MM.1S (cell line): ENCODE results near the gene TTC36.
"Not testable (repeated sequence)": the region's sequence is repeated elsewhere in the genome, so short reads cannot be mapped to it uniquely, and the experiment has no call there.

ENCODE experiments used
- DNase-seq: peaks from one replicate; pipeline ENCODE4 v3.0.0-alpha.2; 2015
- H2AFZ ChIP-seq: fragments of 300-600 bp; sonication (generic); 2 replicates; pipeline ENCODE4 v1.6.0; 2016; ENCODE audit warnings: antibody characterized with exemption, low read length
- H3F3A ChIP-seq: fragments of 300-600 bp; sonication (generic); 2 replicates; pipeline ENCODE4 v1.6.1; 2016; ENCODE audit warnings: mild to moderate bottlenecking, antibody characterized with exemption, low read length, moderate library complexity, mixed read lengths; ENCODE audit not compliant: insufficient read depth
- H3K27ac ChIP-seq: fragments of 300-600 bp; sonication (generic); 2 replicates; pipeline ENCODE4 v1.5.1; 2016; ENCODE audit warnings: mild to moderate bottlenecking, low read length
- H3K27me3 ChIP-seq: fragments of 300-600 bp; sonication (generic); replicated peaks from 2 replicates; pipeline ENCODE4 v1.6.0; 2016; ENCODE audit warnings: low read length; ENCODE audit not compliant: insufficient read depth
- H3K36me3 ChIP-seq: fragments of 300-600 bp; sonication (generic); replicated peaks from 2 replicates; pipeline ENCODE4 v1.6.1; 2016; ENCODE audit warnings: mild to moderate bottlenecking, low read length, mixed read lengths; ENCODE audit not compliant: insufficient read depth
- H3K4me1 ChIP-seq: fragments of 300-600 bp; sonication (generic); 2 replicates; pipeline ENCODE4 v1.6.1; 2016; ENCODE audit warnings: low read length, mixed read lengths
- H3K4me2 ChIP-seq: fragments of 300-600 bp; sonication (generic); 2 replicates; pipeline ENCODE4 v1.6.0; 2016; ENCODE audit warnings: low read depth, low read length
- H3K4me3 ChIP-seq: fragments of 300-600 bp; sonication (generic); 2 replicates; pipeline ENCODE4 v1.5.1; 2016; ENCODE audit warnings: low read length, mixed read lengths
- H3K79me2 ChIP-seq: fragments of 300-600 bp; sonication (generic); 2 replicates; pipeline ENCODE4 v1.6.1; 2016; ENCODE audit warnings: mixed run types, low read length, mixed read lengths
- H3K9ac ChIP-seq: fragments of 300-600 bp; sonication (generic); 2 replicates; pipeline ENCODE4 v1.6.1; 2016; ENCODE audit warnings: low read length, mixed read lengths
- H3K9me2 ChIP-seq: fragments of 300-600 bp; sonication (generic); replicated peaks from 2 replicates; pipeline ENCODE4 v1.6.1; 2016; ENCODE audit warnings: mild to moderate bottlenecking, low read length, mixed read lengths; ENCODE audit not compliant: insufficient read depth
- H3K9me3 ChIP-seq: fragments of 300-600 bp; sonication (generic); replicated peaks from 2 replicates; pipeline ENCODE4 v1.6.1; 2016; ENCODE audit warnings: mild to moderate bottlenecking, low read length, mixed read lengths; ENCODE audit not compliant: insufficient read depth
- H4K20me1 ChIP-seq: fragments of 300-600 bp; sonication (generic); 2 replicates; pipeline ENCODE4 v1.6.1; 2016; ENCODE audit warnings: mild to moderate bottlenecking, low read length, moderate library complexity, mixed read lengths; ENCODE audit not compliant: insufficient read depth
- CTCF ChIP-seq: fragments of 300-600 bp; sonication (generic); IDR thresholded peaks from 2 replicates; pipeline ENCODE4 v1.5.1; 2016; ENCODE audit warnings: antibody characterized with exemption, low read length, mixed read lengths
- EZH2 ChIP-seq: fragments of 300-600 bp; sonication (generic); optimal IDR thresholded peaks from 2 replicates; pipeline ENCODE3; 2017; ENCODE audit warnings: low read depth, mild to moderate bottlenecking, antibody characterized with exemption, low read length, mixed read lengths
- EZH2phosphoT487 ChIP-seq: fragments of 300-600 bp; sonication (generic); IDR thresholded peaks from 2 replicates; pipeline ENCODE4 v1.6.1; 2018; ENCODE audit warnings: antibody characterized with exemption, low read length

TTC36 gene

GRCh38 chr11:118565051-118565450 lies 37.8 kb downstream of the TTC36 start:
- Histone ChIP-seq H3K4me2 (0 out of 2 replicates have a peak overlapping the region, but pooled peaks have one; percentile 8), H3K79me2 (no peaks in the 10 kb centered on the region), H3K36me3 (no peaks in the 10 kb centered on the region), H4K20me1 (no peaks in the 10 kb centered on the region), H2AFZ (no peak overlapping the region), H3K9me3 (no peaks in the 10 kb centered on the region), H3K27me3 (no peaks in the 10 kb centered on the region), H3F3A (0 out of 2 replicates have a peak, but pooled peaks cover 4% of the 10 kb centered on the region), H3K4me1 (no peaks in the 10 kb centered on the region), H3K4me3 (no peak overlapping the region), H3K9ac (no peak overlapping the region), H3K9me2 (no peaks in the 10 kb centered on the region), H3K27ac (no peak overlapping the region)
- TF ChIP-seq CTCF (no peak), EZH2phosphoT487 (no peak), EZH2 (no peak)
- no peak for DNase-seq

DNA sequence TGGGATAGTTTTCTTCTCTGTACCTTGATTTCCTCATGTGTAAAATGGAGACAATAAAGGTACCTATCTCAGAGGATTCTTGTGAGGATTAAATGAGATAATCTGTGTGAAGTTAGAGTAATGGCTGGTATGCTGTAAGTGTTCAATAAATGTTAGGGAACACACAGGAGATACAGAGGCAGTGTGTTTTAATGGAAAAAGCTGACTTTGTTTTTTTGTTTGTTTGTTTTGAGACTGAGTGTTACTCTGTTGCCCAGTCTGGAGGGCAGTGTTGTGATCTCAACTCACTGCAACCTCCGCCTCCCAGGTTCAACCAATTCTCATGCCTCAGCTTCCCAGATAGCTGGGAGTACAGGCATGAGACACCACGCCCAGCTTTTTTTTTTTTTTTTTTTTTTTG lies 42.4 kb downstream of the TTC36 start:
- peaks cover 8% of the 10 kb centered on the region; the same call in 1 of the 2 replicates for H4K20me1 ChIP-seq
- no peak overlapping the region for H3K27ac ChIP-seq
- peaks cover 12% of the 10 kb centered on the region; the same call in 1 of the 2 replicates for H3F3A ChIP-seq
- H3K79me2 ChIP-seq: peaks cover 25% of the 10 kb centered on the region
- peaks cover 10% of the 10 kb centered on the region; the same call in 1 of the 2 replicates for H3K4me1 ChIP-seq
- H3K4me3 ChIP-seq: no peak overlapping the region; the same call in 1 of the 2 replicates
- no peaks in the 10 kb centered on the region for H3K9me3 ChIP-seq
- H3K9ac ChIP-seq: no peak overlapping the region
- H3K36me3 ChIP-seq: no peaks in the 10 kb centered on the region
- TF ChIP-seq EZH2phosphoT487 (no peak), CTCF (no peak), EZH2 (no peak)
- no peaks in the 10 kb centered on the region for H3K9me2 ChIP-seq
- no peak for DNase-seq
- peak overlapping the region; percentile 17; the same call in 1 of the 2 replicates for H3K4me2 ChIP-seq
- H2AFZ ChIP-seq: no peak overlapping the region
- H3K27me3 ChIP-seq: no peaks in the 10 kb centered on the region

GRCh38 chr11:118570787-118571186 lies 43.5 kb downstream of the TTC36 start:
- no peaks in the 10 kb centered on the region for H3K9me3 ChIP-seq
- H4K20me1 ChIP-seq: peaks cover 17% of the 10 kb centered on the region
- H3F3A ChIP-seq: peaks cover 12% of the 10 kb centered on the region; the same call in 1 of the 2 replicates
- H3K9me2 ChIP-seq: no peaks in the 10 kb centered on the region
- no peak for TF ChIP-seq EZH2
- no peak for TF ChIP-seq EZH2phosphoT487
- TF ChIP-seq CTCF: no peak
- H3K79me2 ChIP-seq: peaks cover 36% of the 10 kb centered on the region
- H3K4me2 ChIP-seq: no peak overlapping the region
- no peak overlapping the region for H3K9ac ChIP-seq
- DNase-seq: no peak
- no peak overlapping the region for H3K4me3 ChIP-seq
- no peaks in the 10 kb centered on the region for H3K27me3 ChIP-seq
- H3K27ac ChIP-seq: no peak overlapping the region
- H3K36me3 ChIP-seq: no peaks in the 10 kb centered on the region
- no peak overlapping the region for H2AFZ ChIP-seq
- peaks cover 10% of the 10 kb centered on the region; the same call in 1 of the 2 replicates for H3K4me1 ChIP-seq

- Histone ChIP-seq H3K4me2 (peak overlapping the region; percentile 84), H3K27ac (peak overlapping the region; percentile 23; the same call in 1 of the 2 replicates), H2AFZ (peak overlapping the region; percentile 88), H3F3A (peaks cover 12% of the 10 kb centered on the region; the same call in 1 of the 2 replicates), H3K79me2 (peaks cover 45% of the 10 kb centered on the region), H3K9ac (peak overlapping the region; percentile 41; the same call in 1 of the 2 replicates), H3K4me3 (peak overlapping the region; percentile 100), H3K4me1 (peaks cover 10% of the 10 kb centered on the region; the same call in 1 of the 2 replicates), H4K20me1 (peaks cover 26% of the 10 kb centered on the region)
- H3K36me3 ChIP-seq, H3K9me3 ChIP-seq, H3K27me3 ChIP-seq, H3K9me2 ChIP-seq: not testable (repeated sequence)
- DNase-seq: peak; percentile 25
These were observed 44.4 kb downstream of the TTC36 start for GRCh38 chr11:118571701-118572060.
